ENCODE data around the gene VEGFB.

VEGFB gene

GRCh38 chr11:64223001-64223651, 11.3 kb upstream of the VEGFB start:
- H2AFZ ChIP-seq (ENCODE audit: low read depth, low read length): no peak overlapping the region
- peaks cover 20% of the 10 kb centered on the region for H3K4me1 ChIP-seq (ENCODE audit: low read length)
- no peak overlapping the region for H3K9ac ChIP-seq (ENCODE audit: low read length)
- no peaks in the 10 kb centered on the region for H4K20me1 ChIP-seq (ENCODE audit: insufficient read depth, low read length)
- no peak overlapping the region for H3K27ac ChIP-seq (ENCODE audit: low read length)
- H3K27me3 ChIP-seq (ENCODE audit: low read depth, low read length): no peaks in the 10 kb centered on the region
- no peak overlapping the region for H3K4me3 ChIP-seq (ENCODE audit: low read length)
- H3K4me2 ChIP-seq (ENCODE audit: low read length): no peak overlapping the region
- no peaks in the 10 kb centered on the region for H3K9me3 ChIP-seq (ENCODE audit: insufficient read depth, low read length)
- H3K79me2 ChIP-seq (ENCODE audit: low read length): peaks cover 17% of the 10 kb centered on the region
- H3K36me3 ChIP-seq (replicated peaks; ENCODE audit: low read depth, low read length): peaks cover 33% of the 10 kb centered on the region
- TF ChIP-seq EZH2phosphoT487 (IDR thresholded peaks at IDR 0.05; ENCODE audit: low read depth) (no peak), CTCF (IDR thresholded peaks at IDR 0.05; ENCODE audit: low read depth, low read length) (no peak)

DNA sequence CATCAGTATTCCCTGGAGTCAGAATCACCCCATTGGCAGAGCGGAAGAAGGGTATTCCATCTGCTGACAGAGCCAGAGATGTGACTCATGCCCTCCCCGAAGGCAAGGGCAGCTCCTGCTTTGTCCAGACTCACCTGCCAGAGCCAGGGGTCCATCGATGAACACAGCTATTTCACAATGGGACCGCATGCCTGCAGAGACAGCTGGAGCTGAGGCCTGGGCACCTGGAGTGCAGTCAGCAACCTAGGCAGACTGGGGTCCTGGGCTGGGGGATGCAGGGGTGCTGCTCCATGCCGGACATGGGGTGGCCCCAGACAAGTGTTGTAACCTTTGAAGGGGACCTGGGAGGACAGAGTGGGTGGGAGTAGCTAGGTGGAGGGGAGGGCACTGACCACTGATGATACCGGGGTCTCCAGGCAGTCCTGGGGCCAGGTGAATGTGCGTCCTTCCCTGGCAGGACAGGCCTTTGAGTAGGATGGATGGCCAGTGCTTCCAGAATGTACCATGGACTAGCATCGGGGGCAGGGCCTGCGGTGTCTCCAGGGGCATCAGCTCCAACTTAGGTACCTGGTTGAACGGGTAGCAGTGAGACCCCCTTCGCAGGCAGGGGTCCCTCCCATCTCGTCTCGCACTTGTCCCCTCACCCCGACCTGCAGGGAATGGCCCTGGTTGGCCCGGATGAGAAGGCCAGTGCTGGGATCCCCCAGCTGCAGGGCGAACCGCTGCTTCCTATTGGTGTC, 10.1 kb upstream of the VEGFB start:
- H3K4me2 ChIP-seq (ENCODE audit: low read length): no peak overlapping the region
- no peak for TF ChIP-seq CTCF (IDR thresholded peaks at IDR 0.05; ENCODE audit: low read depth, low read length)
- TF ChIP-seq EZH2phosphoT487 (IDR thresholded peaks at IDR 0.05; ENCODE audit: low read depth): no peak
- H3K36me3 ChIP-seq (replicated peaks; ENCODE audit: low read depth, low read length): peaks cover 24% of the 10 kb centered on the region
- H3K4me1 ChIP-seq (ENCODE audit: low read length): peaks cover 20% of the 10 kb centered on the region
- H4K20me1 ChIP-seq (ENCODE audit: insufficient read depth, low read length): no peaks in the 10 kb centered on the region
- no peak overlapping the region for H2AFZ ChIP-seq (ENCODE audit: low read depth, low read length)
- no peaks in the 10 kb centered on the region for H3K27me3 ChIP-seq (ENCODE audit: low read depth, low read length)
- H3K79me2 ChIP-seq (ENCODE audit: low read length): peaks cover 17% of the 10 kb centered on the region
- H3K27ac ChIP-seq (ENCODE audit: low read length): no peak overlapping the region
- H3K9me3 ChIP-seq (ENCODE audit: insufficient read depth, low read length): no peaks in the 10 kb centered on the region
- no peak overlapping the region for H3K4me3 ChIP-seq (ENCODE audit: low read length)
- H3K9ac ChIP-seq (ENCODE audit: low read length): no peak overlapping the region

DNA sequence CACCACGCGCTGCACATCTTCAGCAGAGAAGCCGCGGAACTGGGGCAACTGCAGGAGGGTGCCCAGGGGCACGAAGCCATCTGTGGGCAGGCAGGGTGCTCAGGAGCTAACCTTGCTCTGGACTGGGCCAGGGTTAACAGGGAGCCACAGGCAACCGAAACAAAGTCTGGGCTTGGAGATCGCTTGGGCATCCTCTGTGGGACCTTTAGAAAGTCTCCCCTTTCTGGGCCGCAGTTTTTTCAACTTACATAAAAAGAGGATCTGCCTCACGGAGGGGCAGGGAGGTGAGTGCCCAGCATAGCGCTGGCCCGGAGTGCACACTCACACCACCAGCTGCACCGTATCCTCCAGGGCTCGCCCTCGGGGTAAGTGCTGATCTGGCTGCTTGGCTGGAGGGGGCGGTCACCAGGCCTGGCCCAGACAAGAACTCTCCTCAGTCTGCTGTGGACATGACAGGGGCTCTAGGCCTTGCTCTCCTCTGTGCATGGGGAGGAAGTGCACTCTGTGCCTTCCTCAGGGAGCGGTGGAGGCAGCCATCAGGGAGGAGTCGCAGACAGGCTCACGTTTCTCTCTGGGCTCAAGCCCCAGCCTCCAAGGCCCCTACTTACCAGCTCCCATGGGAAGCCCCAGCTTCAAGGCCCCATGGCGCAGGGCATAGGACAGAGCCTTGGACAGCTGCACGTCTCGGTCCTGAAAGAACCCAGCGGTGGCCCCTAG, 9.3 kb upstream of the VEGFB start:
- Histone ChIP-seq H3K4me2 (ENCODE audit: low read length) (peak overlapping the region; percentile 76), H3K79me2 (ENCODE audit: low read length) (peaks cover 17% of the 10 kb centered on the region), H3K9me3 (ENCODE audit: insufficient read depth, low read length) (no peaks in the 10 kb centered on the region), H2AFZ (ENCODE audit: low read depth, low read length) (no peak overlapping the region), H3K4me3 (ENCODE audit: low read length) (peak overlapping the region; percentile 95), H4K20me1 (ENCODE audit: insufficient read depth, low read length) (no peaks in the 10 kb centered on the region), H3K4me1 (ENCODE audit: low read length) (peaks cover 19% of the 10 kb centered on the region), H3K9ac (ENCODE audit: low read length) (peak overlapping the region; percentile 96), H3K36me3 (replicated peaks; ENCODE audit: low read depth, low read length) (peaks cover 17% of the 10 kb centered on the region), H3K27ac (ENCODE audit: low read length) (peak overlapping the region; percentile 68), H3K27me3 (ENCODE audit: low read depth, low read length) (no peaks in the 10 kb centered on the region)
- no peak for TF ChIP-seq EZH2phosphoT487 (IDR thresholded peaks at IDR 0.05; ENCODE audit: low read depth)
- no peak for TF ChIP-seq CTCF (IDR thresholded peaks at IDR 0.05; ENCODE audit: low read depth, low read length)
